Peyer's patch (tissue), 4 donors: ENCODE measurements around the gene CAND2.

Experiments
- POLR2A ChIP-seq, 2 donors: fragments of 450-650 bp; IDR thresholded peaks; one replicate each; pipeline ENCODE4 v1.5.1; 2017; ENCODE audit warnings: antibody characterized with exemption in 2 of 2, mild to moderate bottlenecking in 2 of 2, moderate library complexity in 2 of 2
- TF ChIP-seq, protein P1 (sequence below), 6 experiments: fragments of 450-650 bp in 4 of 6; fragments of 200-600 bp in 2 of 6; sonication (generic) in 1 of 6; IDR thresholded peaks; one replicate each; pipeline ENCODE4 v1.5.1; 2017 to 2019; ENCODE audit warnings: antibody characterized with exemption in 6 of 6, mild to moderate bottlenecking in 3 of 6, moderate library complexity in 1 of 6

- TF ChIP-seq, protein P1, sequence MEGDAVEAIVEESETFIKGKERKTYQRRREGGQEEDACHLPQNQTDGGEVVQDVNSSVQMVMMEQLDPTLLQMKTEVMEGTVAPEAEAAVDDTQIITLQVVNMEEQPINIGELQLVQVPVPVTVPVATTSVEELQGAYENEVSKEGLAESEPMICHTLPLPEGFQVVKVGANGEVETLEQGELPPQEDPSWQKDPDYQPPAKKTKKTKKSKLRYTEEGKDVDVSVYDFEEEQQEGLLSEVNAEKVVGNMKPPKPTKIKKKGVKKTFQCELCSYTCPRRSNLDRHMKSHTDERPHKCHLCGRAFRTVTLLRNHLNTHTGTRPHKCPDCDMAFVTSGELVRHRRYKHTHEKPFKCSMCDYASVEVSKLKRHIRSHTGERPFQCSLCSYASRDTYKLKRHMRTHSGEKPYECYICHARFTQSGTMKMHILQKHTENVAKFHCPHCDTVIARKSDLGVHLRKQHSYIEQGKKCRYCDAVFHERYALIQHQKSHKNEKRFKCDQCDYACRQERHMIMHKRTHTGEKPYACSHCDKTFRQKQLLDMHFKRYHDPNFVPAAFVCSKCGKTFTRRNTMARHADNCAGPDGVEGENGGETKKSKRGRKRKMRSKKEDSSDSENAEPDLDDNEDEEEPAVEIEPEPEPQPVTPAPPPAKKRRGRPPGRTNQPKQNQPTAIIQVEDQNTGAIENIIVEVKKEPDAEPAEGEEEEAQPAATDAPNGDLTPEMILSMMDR (IDR thresholded peaks at IDR 0.05) = no peak
- no peak for TF ChIP-seq POLR2A (IDR thresholded peaks at IDR 0.05)
Measured at GRCh38 chr3:12856626-12857025, 60.1 kb downstream of the CAND2 start.
